GM23338 (cell line): ENCODE results near the gene ZSCAN5A. TPM values are rescaled to one million over a fixed set of nuclear protein-coding genes. Genes with fewer than 3 reads are reported as not detected.

Experiments used
- ATAC-seq: fragments of 200-7000 bp; cut with Tn5 transposase; 3 replicates; pipeline ENCODE4 v1.9.1; 2020
- DNase-seq: peaks from one replicate; pipeline ENCODE4 v3.0.0-alpha.2; 2015; ENCODE audit warnings: low spot score
- H2AFZ ChIP-seq: fragments of 200-600 bp; sonication (generic); 2 replicates; pipeline ENCODE4 v1.8.0; 2016; ENCODE audit warnings: antibody characterized with exemption, mild to moderate bottlenecking, moderate library complexity
- H3F3A ChIP-seq: fragments of 200-600 bp; sonication (generic); replicated peaks from 2 replicates; pipeline ENCODE4 v1.8.0; 2017; ENCODE audit warnings: antibody characterized with exemption, mixed run types, low read depth
- H3K27ac ChIP-seq: fragments of 200-600 bp; sonication (generic); 2 replicates; pipeline ENCODE4 v1.6.1; 2016; ENCODE audit warnings: low read depth
- H3K27me3 ChIP-seq: fragments of 200-600 bp; sonication (generic); 2 replicates; pipeline ENCODE4 v1.8.0; 2016; ENCODE audit warnings: mild to moderate bottlenecking, mixed run types, moderate library complexity; ENCODE audit not compliant: insufficient read depth
- H3K36me3 ChIP-seq: fragments of 200-600 bp; sonication (generic); 2 replicates; pipeline ENCODE4 v1.8.0; 2016; ENCODE audit warnings: mild to moderate bottlenecking; ENCODE audit not compliant: insufficient read depth
- H3K4me1 ChIP-seq: fragments of 200-600 bp; sonication (generic); 2 replicates; pipeline ENCODE4 v1.8.0; 2016; ENCODE audit warnings: mild to moderate bottlenecking, moderate library complexity; ENCODE audit not compliant: insufficient read depth
- H3K4me2 ChIP-seq: fragments of 200-600 bp; sonication (generic); 2 replicates; pipeline ENCODE4 v1.7.1; 2017; ENCODE audit warnings: mixed run types
- H3K4me3 ChIP-seq: fragments of 200-600 bp; sonication (generic); 2 replicates; pipeline ENCODE4 v1.6.1; 2016; ENCODE audit warnings: mixed run types
- H3K79me2 ChIP-seq: fragments of 200-600 bp; sonication (generic); replicated peaks from 2 replicates; pipeline ENCODE4 v1.8.0; 2017; ENCODE audit warnings: mild to moderate bottlenecking; ENCODE audit not compliant: insufficient read depth
- H3K9me2 ChIP-seq: fragments of 200-600 bp; sonication (generic); 2 replicates; pipeline ENCODE4 v1.8.0; 2017; ENCODE audit not compliant: insufficient read depth
- H4K20me1 ChIP-seq: fragments of 200-600 bp; sonication (generic); replicated peaks from 2 replicates; pipeline ENCODE4 v1.8.0; 2017; ENCODE audit warnings: mild to moderate bottlenecking; ENCODE audit not compliant: insufficient read depth
- H3K27ac Mint-ChIP-seq: 2 replicates; pipeline ENCODE4 v1.8.0; 2020; ENCODE audit warnings: inconsistent platforms, mild to moderate bottlenecking, moderate library complexity, mixed read lengths
- H3K27me3 Mint-ChIP-seq: 3 replicates; pipeline ENCODE4 v1.8.0; 2022; ENCODE audit warnings: low read depth, mild to moderate bottlenecking, moderate library complexity, mixed read lengths, inconsistent platforms; ENCODE audit not compliant: insufficient read depth, poor library complexity
- H3K36me3 Mint-ChIP-seq: 3 replicates; pipeline ENCODE4 v1.8.0; 2021; ENCODE audit warnings: low read depth, mild to moderate bottlenecking, inconsistent platforms, moderate library complexity, mixed read lengths
- H3K4me1 Mint-ChIP-seq: 3 replicates; pipeline ENCODE4 v1.8.0; 2020; ENCODE audit warnings: mild to moderate bottlenecking, inconsistent platforms, mixed read lengths
- H3K4me3 Mint-ChIP-seq: 3 replicates; pipeline ENCODE4 v1.8.0; 2021; ENCODE audit warnings: moderate library complexity, mild to moderate bottlenecking, inconsistent platforms, mixed read lengths
- H3K9me3 Mint-ChIP-seq: 3 replicates; pipeline ENCODE4 v1.8.0; 2020; ENCODE audit warnings: moderate library complexity, mild to moderate bottlenecking, inconsistent platforms, mixed read lengths
- CREB1 ChIP-seq: fragments of 250-450 bp; sonication (Bioruptor Pico); IDR thresholded peaks from 2 replicates; pipeline ENCODE4 v1.5.0; 2020; ENCODE audit warnings: low read depth, mild to moderate bottlenecking, moderate library complexity
- CTCF ChIP-seq, 2 experiments: fragments of 200-600 bp in 1 of 2; sonication (generic) in 1 of 2; conservative IDR thresholded peaks; 2 replicates each; pipeline versions ENCODE4 v1.5.1 to v1.6.1; 2016 to 2017; ENCODE audit warnings: antibody characterized with exemption in 2 of 2, low read depth in 2 of 2, mild to moderate bottlenecking in 2 of 2, moderate library complexity in 1 of 2
- ETS1 ChIP-seq: IDR thresholded peaks from 2 replicates; pipeline ENCODE4 v1.6.1; 2016; ENCODE audit warnings: antibody characterized with exemption
- EZH2 ChIP-seq: fragments of 200-600 bp; sonication (generic); IDR thresholded peaks from one replicate; pipeline ENCODE4 v1.8.0; 2017; ENCODE audit warnings: antibody characterized with exemption, mild to moderate bottlenecking, low read depth; ENCODE audit not compliant: unreplicated experiment
- EZH2phosphoT487 ChIP-seq: fragments of 200-600 bp; sonication (generic); IDR thresholded peaks from one replicate; pipeline ENCODE4 v1.8.1; 2018; ENCODE audit warnings: antibody characterized with exemption; ENCODE audit not compliant: unreplicated experiment
- JUNB ChIP-seq: IDR thresholded peaks from one replicate; pipeline ENCODE4 v1.6.1; 2016; ENCODE audit warnings: antibody characterized with exemption; ENCODE audit not compliant: unreplicated experiment
- NANOG ChIP-seq: IDR thresholded peaks from 2 replicates; pipeline ENCODE4 v1.6.1; 2016; ENCODE audit warnings: antibody characterized with exemption, borderline replicate concordance
- POLR2AphosphoS5 ChIP-seq: IDR thresholded peaks from 2 replicates; pipeline ENCODE4 v1.6.1; 2016; ENCODE audit warnings: antibody characterized with exemption, low read depth
- REST ChIP-seq: IDR thresholded peaks from one replicate; pipeline ENCODE4 v1.6.1; 2018; ENCODE audit warnings: antibody characterized with exemption; ENCODE audit not compliant: unreplicated experiment
- STAT1 ChIP-seq: IDR thresholded peaks from one replicate; pipeline ENCODE4 v1.6.1; 2016; ENCODE audit warnings: antibody characterized with exemption; ENCODE audit not compliant: unreplicated experiment
- ZNF114 ChIP-seq: fragments of 250-450 bp; sonication (Bioruptor Pico); IDR thresholded peaks from 2 replicates; pipeline ENCODE4 v1.5.0; 2020; ENCODE audit warnings: mild to moderate bottlenecking, moderate library complexity
- ZNF331 ChIP-seq: fragments of 250-450 bp; sonication (Bioruptor Pico); IDR thresholded peaks from 2 replicates; pipeline ENCODE4 v1.5.0; 2020; ENCODE audit warnings: low read depth, mild to moderate bottlenecking, moderate library complexity
- ZNF462 ChIP-seq: fragments of 250-450 bp; sonication (Bioruptor Pico); IDR thresholded peaks from 2 replicates; pipeline ENCODE4 v1.5.0; 2020; ENCODE audit warnings: mild to moderate bottlenecking, moderate library complexity
- polyA plus RNA-seq: library from polyadenylated mRNA; unstranded; fragments of >200 nt; fragmentation: Nextera tagmentation; extraction: Ambion mirVana; gene quantifications from 2 replicates; pipeline ENCODE4 v1.2.1, GENCODE V29; 2016
- total RNA-seq: library from RNA; depleted of rRNA; stranded (reverse); fragments of >200 nt; shearing (Covaris generic); gene quantifications from 2 replicates; pipeline ENCODE4 v1.2.3, GENCODE V29; 2014

Gene ZSCAN5A
- total and polyA plus RNA-seq, 2 experiments from 2014 or later: 10.2 to 12.5 TPM

GRCh38 chr19:56295531-56296455 lies 18.8 kb downstream of the ZSCAN5A start:
- Mint-ChIP-seq H3K4me1 (no peaks in the 10 kb centered on the region), H3K27ac (no peak overlapping the region), H3K36me3 (peaks cover 16% of the 10 kb centered on the region), H3K27me3 (peaks cover 10% of the 10 kb centered on the region), H3K9me3 (peaks cover 4% of the 10 kb centered on the region; the same call in 2 of the 3 replicates), H3K4me3 (no peak overlapping the region)
- no peak overlapping the region for H3K27ac ChIP-seq
- no peaks in the 10 kb centered on the region for H3F3A ChIP-seq
- H3K36me3 ChIP-seq: no peaks in the 10 kb centered on the region
- DNase-seq (peak; percentile 5), ATAC-seq (no peak)
- no peaks in the 10 kb centered on the region for H3K4me1 ChIP-seq
- H3K79me2 ChIP-seq: no peaks in the 10 kb centered on the region
- H2AFZ ChIP-seq: no peak overlapping the region
- no peaks in the 10 kb centered on the region; the same call in 1 of the 2 replicates for H3K9me2 ChIP-seq
- no peaks in the 10 kb centered on the region for H3K27me3 ChIP-seq
- H4K20me1 ChIP-seq: peaks cover 3% of the 10 kb centered on the region; the same call in 1 of the 2 replicates
- H3K4me2 ChIP-seq: no peak overlapping the region
- TF ChIP-seq CTCF (conservative IDR thresholded peaks at IDR 0.05; ENCODE audit: low read depth in 2 of 2) (no peak), STAT1 (no peak), ZNF331 (CRISPR knock-in tag) (no peak), EZH2 (no peak), ZNF114 (no peak), NANOG (no peak), ZNF462 (no peak), CREB1 (CRISPR knock-in tag) (no peak), EZH2phosphoT487 (no peak), POLR2AphosphoS5 (no peak), ETS1 (no peak), REST (no peak), JUNB (no peak)
- H3K4me3 ChIP-seq: no peak overlapping the region
